ENCODE measurements around the gene MBD3.

The MBD3 gene

GRCh38 chr19:1606138-1606651 is 13.5 kb upstream of the MBD3 start (continued):
- TF ChIP-seq ZNF701 (tag by site-specific recombination; IDR thresholded peaks at IDR 0.05) (no peak), MZF1 (tag by site-specific recombination; IDR thresholded peaks at IDR 0.05; ENCODE audit: borderline replicate concordance) (no peak), ZBTB10 (tag by site-specific recombination; IDR thresholded peaks at IDR 0.05) (no peak), OSR2 (tag by site-specific recombination; IDR thresholded peaks at IDR 0.05) (no peak), SCRT2 (tag by site-specific recombination; IDR thresholded peaks at IDR 0.05) (no peak), TCF7L2 (IDR thresholded peaks at IDR 0.05; ENCODE audit: borderline replicate concordance, low read depth, low read length) (no peak), ZFP37 (tag by site-specific recombination; IDR thresholded peaks at IDR 0.05) (0 out of 2 replicates have a peak, but pooled peaks have one; percentile 25), ZNF112 (tag by site-specific recombination; IDR thresholded peaks at IDR 0.05) (no peak), ZNF623 (tag by site-specific recombination; IDR thresholded peaks at IDR 0.05) (no peak), ZNF791 (tag by site-specific recombination; IDR thresholded peaks at IDR 0.05) (no peak), KLF9 (tag by site-specific recombination; IDR thresholded peaks at IDR 0.05; ENCODE audit: low read depth) (no peak), ZNF560 (tag by site-specific recombination; IDR thresholded peaks at IDR 0.05; ENCODE audit: borderline replicate concordance) (no peak), ZFP3 (tag by site-specific recombination; IDR thresholded peaks at IDR 0.05; ENCODE audit: low read depth) (no peak), ZNF76 (tag by site-specific recombination; IDR thresholded peaks at IDR 0.05; ENCODE audit: borderline replicate concordance, low read depth) (no peak), PRDM6 (tag by site-specific recombination; IDR thresholded peaks at IDR 0.05) (no peak), TRIM28 (IDR thresholded peaks at IDR 0.05; ENCODE audit: borderline replicate concordance, low read length) (no peak), ZNF341 (tag by site-specific recombination; IDR thresholded peaks at IDR 0.05; ENCODE audit: low read depth) (0 out of 2 replicates have a peak, but pooled peaks have one; percentile 3), ZSCAN4 (tag by site-specific recombination; IDR thresholded peaks at IDR 0.05) (no peak), ZNF155 (tag by site-specific recombination; IDR thresholded peaks at IDR 0.05) (no peak), ZNF157 (tag by site-specific recombination; IDR thresholded peaks at IDR 0.05) (no peak), ZNF624 (tag by site-specific recombination; IDR thresholded peaks at IDR 0.05) (no peak), ZNF404 (tag by site-specific recombination; IDR thresholded peaks at IDR 0.05) (no peak), ZNF121 (tag by site-specific recombination; IDR thresholded peaks at IDR 0.05) (peak; percentile 29; the same call in 1 of the 2 replicates), ZNF2 (tag by site-specific recombination; IDR thresholded peaks at IDR 0.05) (0 out of 2 replicates have a peak, but pooled peaks have one; percentile 1), ZNF600 (tag by site-specific recombination; IDR thresholded peaks at IDR 0.05) (no peak), PRDM1 (tag by site-specific recombination; IDR thresholded peaks at IDR 0.05) (no peak), SALL2 (tag by site-specific recombination; IDR thresholded peaks at IDR 0.05; ENCODE audit: borderline replicate concordance) (no peak), IKZF3 (tag by site-specific recombination; IDR thresholded peaks at IDR 0.05) (peak; percentile 9; the same call in 1 of the 2 replicates), ZNF366 (tag by site-specific recombination; conservative IDR thresholded peaks at IDR 0.05) (peak; percentile 59; the same call in 1 of the 2 replicates), ZNF777 (tag by site-specific recombination; IDR thresholded peaks at IDR 0.05; ENCODE audit: borderline replicate concordance) (no peak), ZNF585B (tag by site-specific recombination; IDR thresholded peaks at IDR 0.05) (no peak), ZNF433 (tag by site-specific recombination; IDR thresholded peaks at IDR 0.05; ENCODE audit: low read depth) (no peak), ZNF596 (tag by site-specific recombination; IDR thresholded peaks at IDR 0.05) (no peak), MYNN (tag by site-specific recombination; IDR thresholded peaks at IDR 0.05; ENCODE audit: borderline replicate concordance) (no peak), KLF7 (tag by site-specific recombination; IDR thresholded peaks at IDR 0.05; ENCODE audit: borderline replicate concordance) (no peak)
- TF ChIP-seq, protein P1, sequence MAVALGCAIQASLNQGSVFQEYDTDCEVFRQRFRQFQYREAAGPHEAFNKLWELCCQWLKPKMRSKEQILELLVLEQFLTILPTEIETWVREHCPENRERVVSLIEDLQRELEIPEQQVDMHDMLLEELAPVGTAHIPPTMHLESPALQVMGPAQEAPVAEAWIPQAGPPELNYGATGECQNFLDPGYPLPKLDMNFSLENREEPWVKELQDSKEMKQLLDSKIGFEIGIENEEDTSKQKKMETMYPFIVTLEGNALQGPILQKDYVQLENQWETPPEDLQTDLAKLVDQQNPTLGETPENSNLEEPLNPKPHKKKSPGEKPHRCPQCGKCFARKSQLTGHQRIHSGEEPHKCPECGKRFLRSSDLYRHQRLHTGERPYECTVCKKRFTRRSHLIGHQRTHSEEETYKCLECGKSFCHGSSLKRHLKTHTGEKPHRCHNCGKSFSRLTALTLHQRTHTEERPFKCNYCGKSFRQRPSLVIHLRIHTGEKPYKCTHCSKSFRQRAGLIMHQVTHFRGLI (tag by site-specific recombination; IDR thresholded peaks at IDR 0.05): no peak

Measured in HEK293 (cell line).